ENCODE measurements around the gene LAMB4. TPM values are rescaled to one million over a fixed set of nuclear protein-coding genes. Genes with fewer than 3 reads are reported as not detected.

LAMB4 gene
- total and polyA plus RNA-seq, 2 of the 8 experiments (the other 6 are each of a cell fraction or from before 2014, with no cell fraction given) = not detected

DNA sequence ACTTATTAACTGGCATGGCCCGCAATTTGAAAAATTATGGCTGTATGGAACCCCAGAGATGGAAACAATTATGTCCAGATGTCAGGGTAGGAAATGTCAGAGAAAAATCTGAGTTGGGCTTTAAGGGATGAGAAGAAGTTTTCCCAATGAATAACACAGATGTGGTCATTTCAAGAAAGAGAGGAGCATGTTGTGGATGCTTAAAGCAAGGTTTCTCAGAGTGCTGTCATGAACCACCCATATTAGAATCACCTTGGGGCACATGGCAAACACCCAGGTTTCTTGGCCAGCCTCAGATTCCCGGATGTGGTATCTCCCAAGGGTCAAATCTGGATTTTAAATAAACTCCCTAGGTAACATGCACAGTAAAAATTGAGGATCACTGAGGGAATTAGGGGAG is 43.6 kb downstream of the LAMB4 start:
- WGBS, 2 experiments (ENCODE audit: extremely low coverage in 1 of 2, insufficient coverage in 1 of 2, insufficient read length in 1 of 2, insufficient replicate concordance in 2 of 2, low coverage in 1 of 2, low lambda C conversion rate in 2 of 2, missing lambda C conversion rate in 1 of 2) = 83% methylated on average over 2 of the region's 2 CpGs; no CpG with 5 or more reads in 1 of the 2 experiments
- H3K23me2 ChIP-seq (ENCODE audit: low read depth, low read length) = no peaks in the 10 kb centered on the region
- H4K5ac ChIP-seq (ENCODE audit: insufficient read length, low read depth, low read length) = no peak overlapping the region
- H3K79me1 ChIP-seq (ENCODE audit: low read depth, low read length) = no peaks in the 10 kb centered on the region
- H3K9me3 ChIP-seq (ENCODE audit: insufficient read depth in 2 of 2, low read depth in 1 of 2, low read length in 1 of 2) = no peaks in the 10 kb centered on the region
- CTCF ChIA-PET (ENCODE audit: partially characterized antibody) = no interaction called here
- no peak overlapping the region for H3K56ac ChIP-seq (replicated peaks; ENCODE audit: insufficient read length, low read depth, low read length)
- H2BK20ac ChIP-seq (ENCODE audit: low read length) = no peak overlapping the region
- no peak overlapping the region for H3K4me3 ChIP-seq (ENCODE audit: extremely low read depth in 1 of 4, insufficient read depth in 2 of 4, low read depth in 3 of 4, low read length in 4 of 4)
- H4K91ac ChIP-seq (replicated peaks; ENCODE audit: insufficient read length, low read length) = no peak overlapping the region
- no peak overlapping the region for H2AK5ac ChIP-seq (ENCODE audit: low read depth, low read length)
- H3K79me2 ChIP-seq (ENCODE audit: control insufficient read depth in 1 of 2, insufficient read depth in 2 of 2, low read length in 2 of 2) = no peaks in the 10 kb centered on the region
- H3K27ac ChIP-seq (ENCODE audit: low read depth, low read length) = no peak overlapping the region
- H3K27me3 ChIP-seq (replicated peaks in 1 of 4; ENCODE audit: control insufficient read depth in 3 of 4, extremely low read depth in 1 of 4, insufficient read depth in 3 of 4, low read length in 3 of 4) = no peaks in the 10 kb centered on the region
- TF ChIP-seq SAP30 (IDR thresholded peaks at IDR 0.05; ENCODE audit: insufficient read depth, insufficient replicate concordance, low read length) (no peak), CBX5 (IDR thresholded peaks at IDR 0.05; ENCODE audit: low read depth, low read length) (no peak), BRCA1 (IDR thresholded peaks at IDR 0.05; ENCODE audit: low read depth, low read length) (no peak), TCF12 (IDR thresholded peaks at IDR 0.05; ENCODE audit: low read depth, low read length) (no peak), ZNF274 (IDR thresholded peaks at IDR 0.05; ENCODE audit: borderline replicate concordance, extremely low read depth, low read length) (no peak), BACH1 (IDR thresholded peaks at IDR 0.05; ENCODE audit: low read length) (no peak), SP4 (IDR thresholded peaks at IDR 0.05; ENCODE audit: low read length) (no peak), RFX5 (IDR thresholded peaks at IDR 0.05; ENCODE audit: borderline replicate concordance, low read depth, low read length) (no peak), GTF2F1 (IDR thresholded peaks at IDR 0.05; ENCODE audit: borderline replicate concordance, low read depth, low read length) (no peak), KDM1A (IDR thresholded peaks at IDR 0.05; ENCODE audit: borderline replicate concordance, low read length) (no peak)
- TF ChIP-seq, protein P1, sequence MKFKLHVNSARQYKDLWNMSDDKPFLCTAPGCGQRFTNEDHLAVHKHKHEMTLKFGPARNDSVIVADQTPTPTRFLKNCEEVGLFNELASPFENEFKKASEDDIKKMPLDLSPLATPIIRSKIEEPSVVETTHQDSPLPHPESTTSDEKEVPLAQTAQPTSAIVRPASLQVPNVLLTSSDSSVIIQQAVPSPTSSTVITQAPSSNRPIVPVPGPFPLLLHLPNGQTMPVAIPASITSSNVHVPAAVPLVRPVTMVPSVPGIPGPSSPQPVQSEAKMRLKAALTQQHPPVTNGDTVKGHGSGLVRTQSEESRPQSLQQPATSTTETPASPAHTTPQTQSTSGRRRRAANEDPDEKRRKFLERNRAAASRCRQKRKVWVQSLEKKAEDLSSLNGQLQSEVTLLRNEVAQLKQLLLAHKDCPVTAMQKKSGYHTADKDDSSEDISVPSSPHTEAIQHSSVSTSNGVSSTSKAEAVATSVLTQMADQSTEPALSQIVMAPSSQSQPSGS (IDR thresholded peaks at IDR 0.05; ENCODE audit: low read length) = no peak
- H4K20me1 ChIP-seq (replicated peaks in 1 of 2; ENCODE audit: control insufficient read depth in 1 of 2, insufficient read depth in 2 of 2, low read length in 2 of 2) = no peaks in the 10 kb centered on the region
- H2BK5ac ChIP-seq (ENCODE audit: low read depth, low read length) = no peak overlapping the region
- H3K4ac ChIP-seq (replicated peaks; ENCODE audit: insufficient read length, low read depth, low read length) = no peak overlapping the region
- H4K8ac ChIP-seq (ENCODE audit: extremely low read depth, insufficient read depth, low read length) = no peak overlapping the region
- H3K4me2 ChIP-seq (ENCODE audit: insufficient read depth in 1 of 2, low read depth in 2 of 2, low read length in 2 of 2) = no peak overlapping the region
- POLR2A ChIA-PET (ENCODE audit: partially characterized antibody) = no interaction called here
- no peak overlapping the region for H2AFZ ChIP-seq (ENCODE audit: low read length)
- H3K23ac ChIP-seq (ENCODE audit: insufficient read length) = no peak overlapping the region
- no peaks in the 10 kb centered on the region for H3K4me1 ChIP-seq (replicated peaks in 1 of 4; ENCODE audit: control insufficient read depth in 3 of 4, insufficient read depth in 4 of 4, low read length in 3 of 4)
- no peak overlapping the region for H2BK15ac ChIP-seq (ENCODE audit: low read length)
- H3K9ac ChIP-seq (replicated peaks in 1 of 4; ENCODE audit: extremely low read depth in 1 of 4, low read depth in 3 of 4, low read length in 3 of 4) = no peak overlapping the region
- no peak overlapping the region for H2BK12ac ChIP-seq (ENCODE audit: low read depth, low read length)
- no peak for FAIRE-seq
- H2BK120ac ChIP-seq (replicated peaks; ENCODE audit: low read depth, low read length) = no peak overlapping the region
- H3K14ac ChIP-seq (ENCODE audit: insufficient read length) = no peak overlapping the region
- no peak for DNase-seq (ENCODE audit: low read depth in 1 of 2, low spot score in 2 of 2)
- no peaks in the 10 kb centered on the region for H3K36me3 ChIP-seq (ENCODE audit: control insufficient read depth in 2 of 4, insufficient read depth in 4 of 4, low read length in 3 of 4)
- H3K18ac ChIP-seq (ENCODE audit: extremely low read depth, low read length) = no peak overlapping the region

Data from H1 (cell line).